Measurements from ENCODE around the gene MAB21L1. TPM values are rescaled to one million over a fixed set of nuclear protein-coding genes. Genes with fewer than 3 reads are reported as not detected.

The MAB21L1 gene
- total and polyA plus RNA-seq, 12 donors = 0.06 to 7.0 (median 2.3) TPM; not detected in 1

DNA sequence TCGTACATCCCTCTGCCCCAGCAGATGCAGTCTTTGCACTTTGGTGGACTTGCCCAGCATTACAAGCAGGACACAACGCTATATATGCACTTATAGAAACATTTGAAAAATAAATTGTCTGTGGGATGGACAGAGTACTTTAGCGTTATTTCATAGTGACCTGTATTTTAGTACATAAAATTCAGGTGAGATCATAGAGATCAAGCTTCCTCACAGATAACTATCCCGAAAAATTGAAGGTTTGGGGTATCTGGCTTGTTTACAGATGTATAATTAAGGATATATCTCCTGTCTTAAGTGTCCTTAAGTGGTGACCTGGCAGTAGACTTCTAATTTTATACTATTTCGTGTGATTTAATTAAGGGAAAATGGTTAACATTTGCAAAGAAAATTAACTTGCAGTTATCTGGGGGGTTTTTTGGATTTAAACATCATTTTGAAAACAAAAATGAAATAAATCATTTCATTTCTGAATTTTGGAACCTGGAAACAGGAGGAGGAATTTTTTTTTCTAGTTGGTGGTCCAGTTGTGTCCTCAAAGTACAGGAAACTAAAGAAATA is 977 bp upstream of the MAB21L1 start:
- 68 to 80% (median 74%) methylated on average over 5 of the region's 5 CpGs for WGBS, 4 donors
- intact Hi-C loops (cut with DNase I) = no loop called here
- H3K36me3 ChIP-seq (replicated peaks in 1 of 2) = no peaks in the 10 kb centered on the region
- no peak for TF ChIP-seq POLR2A (IDR thresholded peaks at IDR 0.05)
- TF ChIP-seq, protein P1, sequence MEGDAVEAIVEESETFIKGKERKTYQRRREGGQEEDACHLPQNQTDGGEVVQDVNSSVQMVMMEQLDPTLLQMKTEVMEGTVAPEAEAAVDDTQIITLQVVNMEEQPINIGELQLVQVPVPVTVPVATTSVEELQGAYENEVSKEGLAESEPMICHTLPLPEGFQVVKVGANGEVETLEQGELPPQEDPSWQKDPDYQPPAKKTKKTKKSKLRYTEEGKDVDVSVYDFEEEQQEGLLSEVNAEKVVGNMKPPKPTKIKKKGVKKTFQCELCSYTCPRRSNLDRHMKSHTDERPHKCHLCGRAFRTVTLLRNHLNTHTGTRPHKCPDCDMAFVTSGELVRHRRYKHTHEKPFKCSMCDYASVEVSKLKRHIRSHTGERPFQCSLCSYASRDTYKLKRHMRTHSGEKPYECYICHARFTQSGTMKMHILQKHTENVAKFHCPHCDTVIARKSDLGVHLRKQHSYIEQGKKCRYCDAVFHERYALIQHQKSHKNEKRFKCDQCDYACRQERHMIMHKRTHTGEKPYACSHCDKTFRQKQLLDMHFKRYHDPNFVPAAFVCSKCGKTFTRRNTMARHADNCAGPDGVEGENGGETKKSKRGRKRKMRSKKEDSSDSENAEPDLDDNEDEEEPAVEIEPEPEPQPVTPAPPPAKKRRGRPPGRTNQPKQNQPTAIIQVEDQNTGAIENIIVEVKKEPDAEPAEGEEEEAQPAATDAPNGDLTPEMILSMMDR (IDR thresholded peaks at IDR 0.05) = no peak
- no peaks in the 10 kb centered on the region for H3K9me3 ChIP-seq (replicated peaks in 1 of 3)
- no peaks in the 10 kb centered on the region for H3K27me3 ChIP-seq
- no peaks in the 10 kb centered on the region for H3K4me1 ChIP-seq (replicated peaks in 1 of 2)
- peak overlapping the region in 1 of 5 donors; percentile 63 for H3K27ac ChIP-seq
- no peak for DNase-seq
- H3K4me3 ChIP-seq = no peak overlapping the region

- no peaks in the 10 kb centered on the region for H3K27me3 ChIP-seq
- H3K4me1 ChIP-seq (replicated peaks in 1 of 2) = no peaks in the 10 kb centered on the region
- H3K36me3 ChIP-seq (replicated peaks in 1 of 2) = no peaks in the 10 kb centered on the region
- WGBS, 4 donors = 21 to 38% (median 34%) methylated on average over 28 to 47 of the region's 47 CpGs
- intact Hi-C loops (cut with DNase I) = no loop called here
- TF ChIP-seq, protein P1 (IDR thresholded peaks at IDR 0.05) = no peak
- peak; percentile 16 to 70 (median 40) for DNase-seq
- H3K4me3 ChIP-seq = peak overlapping the region in 3 of 4 donors; percentile 14 to 47 (median 14)
- no peaks in the 10 kb centered on the region for H3K9me3 ChIP-seq (replicated peaks in 1 of 3)
- H3K27ac ChIP-seq = peak overlapping the region in 3 of 5 donors; percentile 28 to 63 (median 56)
Measured at GRCh38 chr13:35475212-35475959, 1.1 kb downstream of the MAB21L1 start.

GRCh38 chr13:35474496-35475211 is 1.8 kb downstream of the MAB21L1 start:
- H3K36me3 ChIP-seq (replicated peaks in 1 of 2) = no peaks in the 10 kb centered on the region
- no peaks in the 10 kb centered on the region for H3K9me3 ChIP-seq (replicated peaks in 1 of 3)
- H3K27me3 ChIP-seq = no peaks in the 10 kb centered on the region
- 41 to 53% (median 47%) methylated on average over 17 of the region's 17 CpGs for WGBS, 4 donors
- peak in 1 of 7 donors; percentile 33 for DNase-seq
- intact Hi-C loops (cut with DNase I) = no loop called here
- TF ChIP-seq, protein P1 (IDR thresholded peaks at IDR 0.05) = no peak
- no peak for TF ChIP-seq POLR2A (IDR thresholded peaks at IDR 0.05)
- H3K4me3 ChIP-seq = peak overlapping the region in 2 of 4 donors; percentile 14 to 47
- H3K4me1 ChIP-seq (replicated peaks in 1 of 2) = no peaks in the 10 kb centered on the region
- H3K27ac ChIP-seq = peak overlapping the region in 2 of 5 donors; percentile 56 to 63

DNA sequence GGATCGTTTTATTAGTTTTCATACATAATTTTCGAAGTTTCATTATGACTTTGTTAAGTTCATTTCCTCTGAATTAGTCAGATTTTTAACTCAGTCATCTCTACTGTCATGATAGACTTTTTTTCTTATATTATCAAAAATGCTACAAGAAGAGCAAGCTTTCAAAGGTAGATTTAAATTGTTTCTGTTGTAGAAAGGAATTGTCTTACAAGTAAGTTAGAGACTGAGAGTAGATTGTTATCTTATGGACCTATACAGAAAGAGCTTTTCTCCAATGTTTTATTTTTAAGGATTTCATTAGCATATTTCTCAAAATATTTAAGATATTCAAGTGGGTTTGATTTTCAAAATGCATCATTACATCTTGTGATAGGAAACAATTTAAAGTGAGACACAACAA is 2.7 kb downstream of the MAB21L1 start:
- 76 to 89% (median 85%) methylated on average over 2 of the region's 2 CpGs for WGBS, 4 donors
- intact Hi-C loops (cut with DNase I) = no loop called here
- Histone ChIP-seq H3K4me3 (no peak overlapping the region), H3K27ac (peak overlapping the region in 1 of 5 donors; percentile 24), H3K9me3 (replicated peaks in 1 of 3) (no peaks in the 10 kb centered on the region), H3K36me3 (replicated peaks in 1 of 2) (no peaks in the 10 kb centered on the region), H3K27me3 (no peaks in the 10 kb centered on the region), H3K4me1 (replicated peaks in 1 of 2) (no peaks in the 10 kb centered on the region)
- TF ChIP-seq, protein P1 (IDR thresholded peaks at IDR 0.05) = no peak
- no peak for TF ChIP-seq POLR2A (IDR thresholded peaks at IDR 0.05)
- DNase-seq = no peak

Measured in adrenal gland (tissue), 12 donors.